OCI-LY3 (cell line): Measurements from ENCODE around the gene OR4D11.

Source experiments
- H2AFZ ChIP-seq: fragments of 200-600, 300-600 bp; shearing (Covaris generic); 2 replicates; pipeline ENCODE4 v1.6.0; 2014; ENCODE audit warnings: antibody characterized with exemption, low read depth, low read length
- H3K27ac ChIP-seq: fragments of 200-600, 300-600 bp; sonication (generic); 2 replicates; pipeline ENCODE4 v1.5.1; 2014; ENCODE audit warnings: mild to moderate bottlenecking, low read length, moderate library complexity, mixed read lengths
- H3K27me3 ChIP-seq: fragments of 200-600, 300-600 bp; sonication (generic); 2 replicates; pipeline ENCODE4 v1.6.1; 2014; ENCODE audit warnings: low read depth, low read length, mixed read lengths
- H3K36me3 ChIP-seq: fragments of 200-600, 300-600 bp; sonication (generic); replicated peaks from 2 replicates; pipeline ENCODE3; 2014; ENCODE audit warnings: low read depth, low read length, mixed read lengths
- H3K4me1 ChIP-seq: fragments of 300-600, 200-600 bp; sonication (generic); 2 replicates; pipeline ENCODE4 v1.6.1; 2014; ENCODE audit warnings: low read length, mixed read lengths
- H3K4me2 ChIP-seq: fragments of 200-600, 300-600 bp; sonication (generic); 2 replicates; pipeline ENCODE4 v1.6.1; 2014; ENCODE audit warnings: low read length, mixed read lengths
- H3K4me3 ChIP-seq: fragments of 300-600, 200-600 bp; sonication (generic); 2 replicates; pipeline ENCODE4 v1.5.1; 2014; ENCODE audit warnings: antibody characterized with exemption, mild to moderate bottlenecking, low read length, moderate library complexity
- H3K79me2 ChIP-seq: fragments of 300-600, 200-600 bp; shearing (Covaris generic); 2 replicates; pipeline ENCODE4 v1.6.1; 2014; ENCODE audit warnings: mild to moderate bottlenecking, low read length, mixed read lengths
- H3K9ac ChIP-seq: fragments of 300-600, 200-600 bp; shearing (Covaris generic); 2 replicates; pipeline ENCODE4 v1.6.0; 2014; ENCODE audit warnings: mild to moderate bottlenecking, low read length, moderate library complexity
- H3K9me3 ChIP-seq: fragments of 200-600, 300-600 bp; shearing (Covaris generic); 2 replicates; pipeline ENCODE4 v1.6.1; 2014; ENCODE audit warnings: low read length, mixed read lengths; ENCODE audit not compliant: insufficient read depth
- H4K20me1 ChIP-seq: fragments of 200-600, 300-600 bp; sonication (generic); 2 replicates; pipeline ENCODE4 v1.6.1; 2016; ENCODE audit warnings: low read length, mixed read lengths; ENCODE audit not compliant: insufficient read depth
- EZH2phosphoT487 ChIP-seq: fragments of 200-600 bp; shearing (Covaris generic); IDR thresholded peaks from 2 replicates; pipeline ENCODE4 v1.6.1; 2018; ENCODE audit warnings: antibody characterized with exemption, mixed run types, low read depth
- TF ChIP-seq, protein P1 (sequence below): fragments of 200-600, 300-600 bp; sonication (generic); IDR thresholded peaks from 2 replicates; pipeline ENCODE4 v1.5.1; 2014; ENCODE audit warnings: antibody characterized with exemption, low read length, low read depth

OR4D11 gene

GRCh38 chr11:59473015-59473414, 30.4 kb upstream of the OR4D11 start, which contains the start of gene OR4D10:
OR4D10 (plus strand) TSS chr11:59473315; CDS start chr11:59477430, 4,115 bp downstream.
- Histone ChIP-seq H3K4me3 (no peak within 1 kb of the TSS), H2AFZ (no peak within 1 kb of the TSS), H3K9ac (no peak within 1 kb of the TSS), H3K9me3 (no peaks in the 10 kb centered on the region), H3K27me3 (no peaks in the 10 kb centered on the region; the same call in 1 of the 2 replicates), H3K27ac (no peak within 1 kb of the TSS), H3K4me1 (peaks cover 4% of the 10 kb centered on the region; the same call in 1 of the 2 replicates), H3K36me3 (no peaks in the 10 kb centered on the region), H3K79me2 (no peaks in the 10 kb centered on the region), H4K20me1 (no peaks in the 10 kb centered on the region), H3K4me2 (no peak within 1 kb of the TSS)
- no peak for TF ChIP-seq EZH2phosphoT487
- TF ChIP-seq, protein P1, sequence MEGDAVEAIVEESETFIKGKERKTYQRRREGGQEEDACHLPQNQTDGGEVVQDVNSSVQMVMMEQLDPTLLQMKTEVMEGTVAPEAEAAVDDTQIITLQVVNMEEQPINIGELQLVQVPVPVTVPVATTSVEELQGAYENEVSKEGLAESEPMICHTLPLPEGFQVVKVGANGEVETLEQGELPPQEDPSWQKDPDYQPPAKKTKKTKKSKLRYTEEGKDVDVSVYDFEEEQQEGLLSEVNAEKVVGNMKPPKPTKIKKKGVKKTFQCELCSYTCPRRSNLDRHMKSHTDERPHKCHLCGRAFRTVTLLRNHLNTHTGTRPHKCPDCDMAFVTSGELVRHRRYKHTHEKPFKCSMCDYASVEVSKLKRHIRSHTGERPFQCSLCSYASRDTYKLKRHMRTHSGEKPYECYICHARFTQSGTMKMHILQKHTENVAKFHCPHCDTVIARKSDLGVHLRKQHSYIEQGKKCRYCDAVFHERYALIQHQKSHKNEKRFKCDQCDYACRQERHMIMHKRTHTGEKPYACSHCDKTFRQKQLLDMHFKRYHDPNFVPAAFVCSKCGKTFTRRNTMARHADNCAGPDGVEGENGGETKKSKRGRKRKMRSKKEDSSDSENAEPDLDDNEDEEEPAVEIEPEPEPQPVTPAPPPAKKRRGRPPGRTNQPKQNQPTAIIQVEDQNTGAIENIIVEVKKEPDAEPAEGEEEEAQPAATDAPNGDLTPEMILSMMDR = no peak

GRCh38 chr11:59475176-59475575, 28.2 kb upstream of the OR4D11 start:
- TF ChIP-seq, protein P1 = no peak
- TF ChIP-seq EZH2phosphoT487 = no peak
- H3K4me1 ChIP-seq = peaks cover 4% of the 10 kb centered on the region; the same call in 1 of the 2 replicates
- H3K27me3 ChIP-seq = no peaks in the 10 kb centered on the region; the same call in 1 of the 2 replicates
- H3K4me3 ChIP-seq = no peak overlapping the region
- no peaks in the 10 kb centered on the region for H4K20me1 ChIP-seq
- no peaks in the 10 kb centered on the region for H3K9me3 ChIP-seq
- H2AFZ ChIP-seq = no peak overlapping the region
- no peaks in the 10 kb centered on the region for H3K79me2 ChIP-seq
- H3K36me3 ChIP-seq = no peaks in the 10 kb centered on the region
- H3K9ac ChIP-seq = no peak overlapping the region
- no peak overlapping the region for H3K27ac ChIP-seq
- no peak overlapping the region for H3K4me2 ChIP-seq

DNA sequence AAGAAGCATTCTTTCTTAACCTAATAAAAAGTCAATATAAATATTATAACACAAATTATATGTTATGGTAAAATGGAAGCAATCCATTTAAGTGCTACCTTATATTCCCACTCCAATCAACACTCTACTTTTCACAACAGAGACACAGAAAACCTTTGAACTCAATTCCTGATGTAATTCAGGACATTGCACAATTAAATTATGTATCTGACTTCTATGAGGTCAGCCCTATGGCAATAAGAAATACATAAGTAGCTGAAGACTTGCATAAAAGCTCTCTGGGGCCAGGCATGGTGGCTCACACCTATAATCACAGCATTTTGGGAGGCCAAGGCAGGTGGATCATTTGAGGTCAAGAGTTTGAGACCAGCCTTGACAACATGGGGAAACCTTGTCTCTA, 23.5 kb upstream of the OR4D11 start:
- Histone ChIP-seq H4K20me1 (no peaks in the 10 kb centered on the region), H3K9me3 (no peaks in the 10 kb centered on the region), H3K4me2 (no peak overlapping the region), H3K4me3 (no peak overlapping the region), H3K27ac (no peak overlapping the region), H3K36me3 (no peaks in the 10 kb centered on the region), H3K9ac (no peak overlapping the region), H3K79me2 (no peaks in the 10 kb centered on the region), H3K4me1 (peaks cover 4% of the 10 kb centered on the region; the same call in 1 of the 2 replicates), H2AFZ (no peak overlapping the region), H3K27me3 (no peaks in the 10 kb centered on the region)
- no peak for TF ChIP-seq EZH2phosphoT487
- TF ChIP-seq, protein P1 = no peak

DNA sequence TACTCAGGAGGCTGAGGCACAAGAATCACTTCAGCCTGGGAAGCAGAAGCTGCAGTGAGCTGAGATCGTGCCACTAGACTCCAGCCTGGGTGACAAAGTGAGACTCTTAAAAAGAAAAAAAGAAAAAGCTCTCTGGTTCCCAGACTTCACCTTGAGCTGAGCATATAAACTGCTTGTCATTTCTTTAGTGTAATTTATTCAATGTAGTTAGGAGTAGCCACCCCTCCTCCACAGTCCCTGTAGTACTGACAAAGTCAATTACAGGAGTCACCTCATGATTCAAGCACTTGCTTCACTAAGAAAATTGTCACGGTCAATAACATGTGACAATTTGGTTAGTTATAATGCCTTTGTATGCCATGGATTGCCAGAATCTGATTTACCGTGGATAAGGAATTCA, 23.0 kb upstream of the OR4D11 start:
- H3K27ac ChIP-seq = no peak overlapping the region
- H3K9ac ChIP-seq = no peak overlapping the region
- H2AFZ ChIP-seq = no peak overlapping the region
- peaks cover 4% of the 10 kb centered on the region; the same call in 1 of the 2 replicates for H3K4me1 ChIP-seq
- no peak overlapping the region for H3K4me2 ChIP-seq
- TF ChIP-seq, protein P1 = no peak
- TF ChIP-seq EZH2phosphoT487 = no peak
- no peaks in the 10 kb centered on the region for H4K20me1 ChIP-seq
- no peaks in the 10 kb centered on the region for H3K9me3 ChIP-seq
- H3K27me3 ChIP-seq = no peaks in the 10 kb centered on the region
- no peaks in the 10 kb centered on the region for H3K79me2 ChIP-seq
- no peaks in the 10 kb centered on the region for H3K36me3 ChIP-seq
- no peak overlapping the region for H3K4me3 ChIP-seq
